CD14-positive monocyte (primary cell): Measurements from ENCODE around the gene ZNF274. TPM values are rescaled to one million over a fixed set of nuclear protein-coding genes. Genes with fewer than 3 reads are reported as not detected.
"Not testable (repeated sequence)": the region's sequence is repeated elsewhere in the genome, so short reads cannot be mapped to it uniquely, and the experiment has no call there.

Experiments used
- DNase-seq, 3 donors: peaks; one replicate each; pipeline ENCODE4 v3.0.0-alpha.2; 2011 to 2022
- H2AFZ ChIP-seq: 2 replicates; pipeline ENCODE4 v1.6.0; 2012; ENCODE audit warnings: mild to moderate bottlenecking, low read depth, low read length, inconsistent platforms; ENCODE audit not compliant: insufficient read depth, poor library complexity, severe bottlenecking
- H3K27ac ChIP-seq, 2 donors: 1 replicate in 1 of 2; 2 replicates in 1 of 2; pipeline ENCODE4 v1.5.1; 2012 to 2013; ENCODE audit warnings: low read length in 2 of 2, control low read depth in 1 of 2, inconsistent platforms in 1 of 2, low read depth in 1 of 2, mild to moderate bottlenecking in 1 of 2
- H3K27me3 ChIP-seq, 2 donors: one replicate each; pipeline versions ENCODE4 v1.6.0 to v1.6.1; 2011 to 2013; ENCODE audit warnings: low read length in 2 of 2; ENCODE audit not compliant: control insufficient read depth in 2 of 2, insufficient read depth in 2 of 2
- H3K36me3 ChIP-seq, 2 donors: replicated peaks in 1 of 2; 1 replicate in 1 of 2; 2 replicates in 1 of 2; pipeline versions ENCODE4 v1.5.1 to v1.6.1; 2012 to 2013; ENCODE audit warnings: low read length in 2 of 2, control low read depth in 1 of 2, inconsistent platforms in 1 of 2, mild to moderate bottlenecking in 1 of 2; ENCODE audit not compliant: insufficient read depth in 2 of 2, control insufficient read depth in 1 of 2
- H3K4me1 ChIP-seq, 2 donors: 1 replicate in 1 of 2; 2 replicates in 1 of 2; pipeline versions ENCODE4 v1.5.1 to v1.6.1; 2012 to 2013; ENCODE audit warnings: low read length in 2 of 2, control low read depth in 1 of 2, inconsistent platforms in 1 of 2, mild to moderate bottlenecking in 1 of 2, moderate library complexity in 1 of 2; ENCODE audit not compliant: insufficient read depth in 2 of 2, control insufficient read depth in 1 of 2
- H3K4me2 ChIP-seq: replicated peaks from 2 replicates; pipeline ENCODE3; 2012; ENCODE audit warnings: low read length, moderate library complexity, mild to moderate bottlenecking; ENCODE audit not compliant: poor library complexity, severe bottlenecking; ENCODE audit errors: extremely low read depth
- H3K4me3 ChIP-seq, 3 experiments: fragments of 200-600 bp in 1 of 3; sonication (generic) in 1 of 3; replicated peaks in 1 of 3; 1 replicate in 2 of 3; 2 replicates in 1 of 3; pipeline ENCODE4 v1.5.1; 2011 to 2013; ENCODE audit warnings: low read length in 3 of 3, mild to moderate bottlenecking in 3 of 3, control low read depth in 2 of 3, low read depth in 2 of 3, inconsistent platforms in 1 of 3, moderate library complexity in 1 of 3
- H3K79me2 ChIP-seq: 2 replicates; pipeline ENCODE4 v1.6.0; 2012; ENCODE audit warnings: mild to moderate bottlenecking, control low read depth, inconsistent platforms, low read length, moderate library complexity; ENCODE audit not compliant: insufficient read depth
- H3K9ac ChIP-seq: 2 replicates; pipeline ENCODE4 v1.6.0; 2017; ENCODE audit warnings: low read length, mild to moderate bottlenecking; ENCODE audit not compliant: insufficient read depth, poor library complexity, severe bottlenecking
- H3K9me3 ChIP-seq, 2 donors: replicated peaks in 1 of 2; 1 replicate in 1 of 2; 2 replicates in 1 of 2; pipeline versions ENCODE4 v1.5.1 to v1.6.1; 2012 to 2013; ENCODE audit warnings: low read length in 2 of 2, control low read depth in 1 of 2; ENCODE audit not compliant: control insufficient read depth in 1 of 2, insufficient read depth in 1 of 2
- H4K20me1 ChIP-seq: 2 replicates; pipeline ENCODE4 v1.6.0; 2012; ENCODE audit warnings: mild to moderate bottlenecking, low read length, control low read depth, moderate library complexity; ENCODE audit not compliant: insufficient read depth
- H3K27ac Mint-ChIP-seq, 7 donors: one replicate each; pipeline ENCODE4 v1.8.0; 2020; ENCODE audit warnings: mild to moderate bottlenecking in 7 of 7, mixed read lengths in 7 of 7, moderate library complexity in 6 of 7, inconsistent platforms in 2 of 7
- H3K27me3 Mint-ChIP-seq, 3 donors: one replicate each; pipeline ENCODE4 v1.8.0; 2021 to 2022; ENCODE audit warnings: low read depth in 3 of 3, mild to moderate bottlenecking in 3 of 3, mixed read lengths in 3 of 3, moderate library complexity in 3 of 3, inconsistent platforms in 1 of 3
- H3K36me3 Mint-ChIP-seq, 2 donors: one replicate each; pipeline ENCODE4 v1.8.0; 2020; ENCODE audit warnings: mixed read lengths in 2 of 2, inconsistent platforms in 1 of 2, mild to moderate bottlenecking in 1 of 2
- H3K4me1 Mint-ChIP-seq: one replicate; pipeline ENCODE4 v1.8.0; 2020; ENCODE audit warnings: mild to moderate bottlenecking, mixed read lengths
- H3K4me3 Mint-ChIP-seq, 2 donors: one replicate each; pipeline ENCODE4 v1.8.0; 2020; ENCODE audit warnings: mild to moderate bottlenecking in 2 of 2, mixed read lengths in 2 of 2, moderate library complexity in 1 of 2
- H3K9me3 Mint-ChIP-seq, 7 donors: one replicate each; pipeline ENCODE4 v1.8.0; 2020 to 2022; ENCODE audit warnings: mixed read lengths in 7 of 7, mild to moderate bottlenecking in 6 of 7, moderate library complexity in 6 of 7, inconsistent platforms in 2 of 7
- WGBS: methylation state at CpG from one replicate; pipeline ENCODE4 v1.1.5; 2013; ENCODE audit warnings: missing lambda C conversion rate; ENCODE audit not compliant: insufficient coverage; 5-methylcytosine and 5-hydroxymethylcytosine counted together
- intact Hi-C, 2 donors: fragments of 100-400 bp; cut with micrococcal nuclease; formaldehyde crosslinking; loops; one replicate each; pipeline versions ENCODE4 v1.15.0 to v1.15.1; 2023
- polyA plus RNA-seq, 3 donors: library from polyadenylated mRNA; depleted of rRNA in 1 of 3; unstranded in 2 of 3; stranded (reverse) in 1 of 3; fragments of 300-500 nt in 2 of 3; fragments of >200 nt in 1 of 3; fragmentation: Illumina TruSeq in 2 of 3; gene quantifications; 1 replicate in 2 of 3; 2 replicates in 1 of 3; pipeline ENCODE4 v1.2.3, GENCODE V29; 2012 to 2021
- TF ChIP-seq, protein P1 (sequence below): fragments of 200-600 bp; IDR thresholded peaks from one replicate; pipeline ENCODE4 v1.8.0; 2022; ENCODE audit warnings: antibody characterized with exemption, mild to moderate bottlenecking

ZNF274 gene
- polyA plus RNA-seq, 3 donors = 5.8 to 10.1 (median 9.0) TPM

GRCh38 chr19:58145849-58146248 lies 37.0 kb upstream of the ZNF274 start:
- peaks cover 11 to 12% of the 10 kb centered on the region in 2 donors for H3K4me1 ChIP-seq
- H3K4me3 ChIP-seq = no peak overlapping the region
- H3K4me2 ChIP-seq = no peak overlapping the region
- no peak overlapping the region for H3K27ac Mint-ChIP-seq
- H3K9ac ChIP-seq = no peak overlapping the region
- no peak overlapping the region for H3K4me3 Mint-ChIP-seq
- H2AFZ ChIP-seq = no peak overlapping the region
- peaks cover 0 to 3% (median 2%) of the 10 kb centered on the region in 3 donors for H3K27me3 Mint-ChIP-seq
- H3K36me3 ChIP-seq = peaks cover 8 to 23% of the 10 kb centered on the region in 2 donors
- 100% methylated on average over 1 of the region's 3 CpGs for WGBS
- peaks cover 68 to 69% of the 10 kb centered on the region in 2 donors for H3K9me3 ChIP-seq
- intact Hi-C loops = no loop called here
- H3K9me3 Mint-ChIP-seq = peaks cover 28 to 86% (median 80%) of the 10 kb centered on the region in 7 donors
- no peak overlapping the region for H3K27ac ChIP-seq
- no peaks in the 10 kb centered on the region for H3K79me2 ChIP-seq
- peaks cover 8% of the 10 kb centered on the region for H3K4me1 Mint-ChIP-seq
- TF ChIP-seq, protein P1, sequence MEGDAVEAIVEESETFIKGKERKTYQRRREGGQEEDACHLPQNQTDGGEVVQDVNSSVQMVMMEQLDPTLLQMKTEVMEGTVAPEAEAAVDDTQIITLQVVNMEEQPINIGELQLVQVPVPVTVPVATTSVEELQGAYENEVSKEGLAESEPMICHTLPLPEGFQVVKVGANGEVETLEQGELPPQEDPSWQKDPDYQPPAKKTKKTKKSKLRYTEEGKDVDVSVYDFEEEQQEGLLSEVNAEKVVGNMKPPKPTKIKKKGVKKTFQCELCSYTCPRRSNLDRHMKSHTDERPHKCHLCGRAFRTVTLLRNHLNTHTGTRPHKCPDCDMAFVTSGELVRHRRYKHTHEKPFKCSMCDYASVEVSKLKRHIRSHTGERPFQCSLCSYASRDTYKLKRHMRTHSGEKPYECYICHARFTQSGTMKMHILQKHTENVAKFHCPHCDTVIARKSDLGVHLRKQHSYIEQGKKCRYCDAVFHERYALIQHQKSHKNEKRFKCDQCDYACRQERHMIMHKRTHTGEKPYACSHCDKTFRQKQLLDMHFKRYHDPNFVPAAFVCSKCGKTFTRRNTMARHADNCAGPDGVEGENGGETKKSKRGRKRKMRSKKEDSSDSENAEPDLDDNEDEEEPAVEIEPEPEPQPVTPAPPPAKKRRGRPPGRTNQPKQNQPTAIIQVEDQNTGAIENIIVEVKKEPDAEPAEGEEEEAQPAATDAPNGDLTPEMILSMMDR = no peak
- no peak for DNase-seq
- H3K27me3 ChIP-seq = no peaks in the 10 kb centered on the region
- no peaks in the 10 kb centered on the region for H4K20me1 ChIP-seq
- peaks cover 15 to 28% of the 10 kb centered on the region in 2 donors for H3K36me3 Mint-ChIP-seq

GRCh38 chr19:58147475-58147874 lies 35.4 kb upstream of the ZNF274 start:
- H3K27me3 Mint-ChIP-seq, H3K27ac Mint-ChIP-seq, intact Hi-C loops: not testable (repeated sequence)

More at GRCh38 chr19:58147475-58147874, 35.4 kb upstream of the ZNF274 start:
- H3K4me1 Mint-ChIP-seq, H3K36me3 ChIP-seq, H3K4me3 Mint-ChIP-seq, H4K20me1 ChIP-seq, H3K79me2 ChIP-seq, H3K9ac ChIP-seq, H3K4me2 ChIP-seq, H2AFZ ChIP-seq, H3K27ac ChIP-seq, H3K27me3 ChIP-seq, H3K4me3 ChIP-seq, DNase-seq: not testable (repeated sequence)
- Mint-ChIP-seq H3K9me3 (peaks cover 29 to 85% (median 79%) of the 10 kb centered on the region in 7 donors), H3K36me3 (peaks cover 5 to 12% of the 10 kb centered on the region in 2 donors)
- no CpG with 5 or more reads among the region's 28 CpGs for WGBS
- peaks cover 13 to 15% of the 10 kb centered on the region in 2 donors for H3K4me1 ChIP-seq
- peaks cover 65 to 66% of the 10 kb centered on the region in 2 donors for H3K9me3 ChIP-seq
